Psoas muscle (tissue), 8 donors: ENCODE data around the gene IFNGR1. TPM values are rescaled to one million over a fixed set of nuclear protein-coding genes. Genes with fewer than 3 reads are reported as not detected.

ENCODE experiments used
- ATAC-seq, 4 donors: fragments of 200-7000 bp; cut with Tn5 transposase; one replicate each; pipeline ENCODE4 v1.9.1; 2020; ENCODE audit warnings: moderate library complexity in 3 of 4, mild to moderate bottlenecking in 2 of 4
- DNase-seq, 2 donors: peaks; one replicate each; pipeline ENCODE4 v3.0.0-alpha.2; 2020
- H3K27ac ChIP-seq: fragments of 200-600 bp; one replicate; pipeline ENCODE4 v1.8.0; 2022
- H3K27me3 ChIP-seq, 3 donors: fragments of 200-600 bp in 1 of 3; one replicate each; pipeline versions ENCODE4 v1.6.1 to v1.8.0; 2013 to 2022; ENCODE audit warnings: low read length in 2 of 3, mild to moderate bottlenecking in 2 of 3, moderate library complexity in 1 of 3; ENCODE audit not compliant: insufficient read depth in 3 of 3
- H3K36me3 ChIP-seq, 2 donors: fragments of 200-600 bp in 1 of 2; one replicate each; pipeline versions ENCODE4 v1.6.1 to v1.8.0; 2013 to 2022; ENCODE audit warnings: low read depth in 1 of 2, mild to moderate bottlenecking in 1 of 2, moderate library complexity in 1 of 2; ENCODE audit not compliant: insufficient read depth in 1 of 2
- H3K4me1 ChIP-seq: fragments of 200-600 bp; one replicate; pipeline ENCODE4 v1.8.0; 2022
- H3K4me3 ChIP-seq: fragments of 200-600 bp; one replicate; pipeline ENCODE4 v1.8.0; 2022; ENCODE audit warnings: mild to moderate bottlenecking
- H3K9me3 ChIP-seq: fragments of 200-600 bp; one replicate; pipeline ENCODE4 v1.8.0; 2022
- CTCF ChIP-seq: fragments of 200-600 bp; IDR thresholded peaks from one replicate; pipeline ENCODE4 v1.8.0; 2022; ENCODE audit warnings: antibody characterized with exemption
- WGBS, 3 donors: extraction: QIAGEN DNeasy Blood & Tissue Kit; methylation state at CpG; one replicate each; pipeline versions ENCODE4 v1.1.6 to v1.1.7; 2013; 5-methylcytosine and 5-hydroxymethylcytosine counted together
- intact Hi-C, 2 donors: fragments of 100-400 bp; cut with DNase I; formaldehyde crosslinking; loops; one replicate each; pipeline versions ENCODE4 v1.11.0 to v1.14.2; 2022
- polyA plus RNA-seq, 3 donors: library from polyadenylated mRNA; stranded (reverse); fragments of 200-250 nt; gene quantifications; one replicate each; pipeline ENCODE4 v1.2.3, GENCODE V29; 2013
- total RNA-seq, 4 donors: library from RNA; stranded (reverse); fragmentation: NEBNext Ultra II Directional in 2 of 4; extraction: Animal tissue kit (Norgen Biotek cat#: 25700) in 2 of 4; gene quantifications; one replicate each; pipeline versions ENCODE4 v1.2.1 to v1.2.4, GENCODE V29; 2021 to 2023
- donor health status: healthy with polysubstance abuse.
- donor health status: DM: no; HTN: no; CAD: no; lungs with moderate emphysema.
- donor health status: Bipolar disorder and iron deficiency.
- donor health status: healthy.
- donor health status: DM: yes; HTN: yes; CAD: no.
- donor health status: DM: no; HTN: no; CAD: no.
- donor health status: DM: no; HTN: no; CAD: no.
- donor health status: DM: yes; HTN: yes; CAD: no.

IFNGR1 gene
- total and polyA plus RNA-seq, 7 donors, result 36.9 to 122 (median 50.7) TPM

- intact Hi-C loops, result no loop called here
- peaks cover 7% of the 10 kb centered on the region for H3K4me1 ChIP-seq
- 72 to 81% (median 79%) methylated on average over 6 of the region's 6 CpGs for WGBS, 3 donors
- no peak overlapping the region for H3K4me3 ChIP-seq
- ATAC-seq (no peak), DNase-seq (no peak)
- no peak for TF ChIP-seq CTCF
- no peaks in the 10 kb centered on the region for H3K9me3 ChIP-seq
- H3K36me3 ChIP-seq, result no peaks in the 10 kb centered on the region
- peak overlapping the region; percentile 3 for H3K27ac ChIP-seq
- H3K27me3 ChIP-seq, result no peaks in the 10 kb centered on the region
Observed at GRCh38 chr6:137223370-137224131, 4.4 kb upstream of the IFNGR1 start.

DNA sequence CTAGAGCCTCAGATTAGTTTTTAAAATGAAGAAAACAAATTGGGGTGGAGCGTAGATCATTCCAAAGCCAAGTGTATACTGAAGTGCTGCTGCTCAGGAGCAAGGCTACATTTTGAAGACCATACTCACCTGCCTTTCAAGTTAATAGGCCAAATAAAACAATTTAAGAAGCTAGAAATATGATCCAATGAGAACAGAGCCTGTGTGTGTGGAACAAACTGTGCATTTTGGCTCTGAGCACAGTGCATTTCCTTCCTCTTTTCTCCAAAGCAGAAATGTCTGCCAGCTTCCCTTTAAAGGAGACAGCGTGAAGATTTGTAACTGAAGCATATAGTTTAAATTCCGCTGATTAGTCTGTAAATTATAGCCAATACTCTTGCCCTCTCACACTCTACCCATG, 3.2 kb upstream of the IFNGR1 start:
- Histone ChIP-seq H3K36me3 (no peaks in the 10 kb centered on the region), H3K4me1 (peaks cover 11% of the 10 kb centered on the region), H3K9me3 (no peaks in the 10 kb centered on the region), H3K4me3 (no peak overlapping the region), H3K27me3 (no peaks in the 10 kb centered on the region), H3K27ac (peak overlapping the region; percentile 13)
- WGBS, 3 donors, result 52 to 56% (median 55%) methylated on average over 3 of the region's 3 CpGs
- ATAC-seq (no peak), DNase-seq (no peak)
- intact Hi-C loops, result no loop called here
- no peak for TF ChIP-seq CTCF

- intact Hi-C loops, result loop anchor here (10.0 kb wide), 1 partner anchor 645 kb away; the partner anchor contains the start of gene TNFAIP3 (in 2 of the 2)
Observed at GRCh38 chr6:137219664-137220252, 573 bp upstream of the IFNGR1 start.

DNA sequence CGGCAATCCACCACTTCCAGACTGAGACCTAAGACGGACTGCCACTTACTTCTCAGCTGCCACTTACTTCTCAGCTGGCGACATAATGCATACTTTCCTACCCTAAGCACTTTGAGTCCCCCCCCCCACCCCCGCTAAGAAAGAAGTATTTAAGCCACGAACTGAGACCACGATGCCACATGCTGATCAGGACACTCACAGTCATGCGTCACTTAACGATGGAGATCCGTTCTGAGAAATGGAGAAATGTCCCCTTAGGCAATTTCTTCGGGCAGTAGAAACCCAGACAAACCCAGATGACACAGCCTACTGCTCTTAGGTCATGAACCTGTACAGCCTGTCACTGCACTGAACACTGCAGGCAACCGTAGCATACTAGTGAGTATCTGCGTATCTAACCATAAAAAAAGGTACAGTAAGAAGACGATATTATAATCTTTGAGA, 690 bp downstream of the IFNGR1 start:
- no peaks in the 10 kb centered on the region for H3K9me3 ChIP-seq
- no peaks in the 10 kb centered on the region for H3K36me3 ChIP-seq
- H3K27me3 ChIP-seq, result no peaks in the 10 kb centered on the region
- intact Hi-C loops, result loop anchor here (10.0 kb wide), 1 partner anchor 646 kb away; the partner anchor contains the start of gene TNFAIP3 (in 2 of the 2)
- peaks cover 50% of the 10 kb centered on the region for H3K4me1 ChIP-seq
- ATAC-seq (peak; percentile 82 to 89 (median 86)), DNase-seq (peak; percentile 37 to 67)
- 0% methylated on average over 13 of the region's 13 CpGs for WGBS, 3 donors
- peak overlapping the region; percentile 100 for H3K27ac ChIP-seq
- TF ChIP-seq CTCF, result no peak
- peak overlapping the region; percentile 93 for H3K4me3 ChIP-seq

More at GRCh38 chr6:137219664-137220252, 573 bp upstream of the IFNGR1 start:
- DNase-seq (no peak), ATAC-seq (no peak)
- Histone ChIP-seq H3K27ac (peak overlapping the region; percentile 100), H3K4me3 (peak overlapping the region; percentile 93), H3K27me3 (no peaks in the 10 kb centered on the region), H3K4me1 (peaks cover 37% of the 10 kb centered on the region), H3K36me3 (no peaks in the 10 kb centered on the region), H3K9me3 (no peaks in the 10 kb centered on the region)
- no peak for TF ChIP-seq CTCF
- 66 to 69% (median 67%) methylated on average over 6 of the region's 6 CpGs for WGBS, 3 donors
